NCI-H2227 (cell line): ENCODE measurements around the gene FMN1.
A peak's percentile ranks its signal among the peaks of the same experiment; 100 is the strongest.
"Not testable (repeated sequence)": the region's sequence is repeated elsewhere in the genome, so short reads cannot be mapped to it uniquely, and the experiment has no call there.

Source experiments
- DNase-seq: peaks from one replicate; lab custom pipeline; 2025; ENCODE audit not compliant: unreplicated experiment; lab: John Stamatoyannopoulos, UW

The FMN1 gene

DNA sequence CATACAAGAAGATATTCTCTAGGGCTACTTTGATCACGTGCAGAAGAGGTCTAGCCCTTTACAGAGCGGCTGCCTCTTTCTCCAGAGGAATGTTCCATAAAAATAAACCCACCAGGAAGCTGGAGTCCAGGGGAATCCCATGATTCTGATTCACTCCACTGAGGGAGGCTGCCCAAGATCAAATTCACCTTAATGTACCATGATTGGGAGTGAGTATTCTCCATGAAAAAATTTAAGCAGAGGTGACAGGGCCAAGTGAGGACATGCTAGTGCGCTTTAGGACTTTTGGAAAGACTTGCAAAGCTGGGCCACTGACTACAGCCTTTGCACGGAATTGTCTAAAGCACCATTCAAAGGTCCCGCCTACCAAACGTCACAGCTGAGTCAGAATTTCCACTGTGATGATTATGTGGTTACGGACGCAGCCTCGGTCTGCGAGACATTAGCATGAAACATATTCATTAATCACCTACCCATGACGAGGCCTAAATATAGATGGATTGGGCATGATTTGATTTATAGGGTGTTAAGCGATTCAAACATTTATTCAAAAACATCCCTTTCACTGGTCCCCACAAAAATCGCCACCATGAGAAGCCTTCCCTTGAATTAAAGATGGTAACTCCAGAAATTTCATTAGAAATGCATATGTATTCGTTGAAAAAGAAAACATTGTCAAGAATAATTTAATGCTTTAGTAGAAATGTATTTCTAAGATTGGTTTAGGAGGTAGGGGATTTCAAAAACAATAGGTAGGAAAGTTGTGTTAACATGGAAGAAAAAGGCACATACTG is 324.1 kb downstream of the FMN1 start:
- DNase-seq, result no peak

DNA sequence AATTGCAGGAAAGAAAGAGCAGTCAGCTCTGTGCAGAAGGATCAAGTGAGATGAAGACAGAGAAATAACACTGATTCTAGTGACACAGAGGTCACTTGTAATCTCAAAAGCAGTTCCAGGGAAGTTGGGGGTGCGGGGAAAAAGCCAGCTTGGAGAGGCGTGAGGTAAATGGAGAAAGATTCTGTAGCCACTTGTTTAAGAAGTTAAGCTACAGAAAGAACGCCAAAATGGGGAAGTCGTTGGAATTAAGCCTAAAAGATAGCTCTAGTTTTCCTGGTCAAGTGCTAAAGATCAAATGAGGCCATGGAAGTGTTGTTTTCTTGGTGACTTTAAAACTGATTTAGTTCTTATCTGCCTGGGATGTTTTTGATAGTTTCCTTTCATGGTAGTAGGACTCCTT is 324.7 kb downstream of the FMN1 start:
- DNase-seq, result no peak

DNA sequence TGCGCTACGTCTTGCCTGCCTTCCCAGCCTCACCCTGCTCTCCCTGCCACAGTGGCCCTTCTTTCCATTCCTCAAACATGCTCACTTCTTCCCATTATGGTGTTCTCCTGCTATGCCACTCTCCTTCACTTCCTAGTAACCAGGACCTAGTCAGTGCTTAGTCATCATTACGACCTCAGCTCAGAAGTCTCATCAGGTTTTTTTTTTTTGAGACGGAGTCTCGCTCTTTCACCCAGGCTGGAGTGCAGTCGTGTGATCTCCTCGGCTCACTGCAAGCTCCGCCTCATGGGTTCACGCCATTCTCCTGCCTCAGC is 327.2 kb downstream of the FMN1 start:
- DNase-seq, result no peak

- no peak for DNase-seq
These were observed 327.8 kb downstream of the FMN1 start for GRCh38 chr15:32866454-32867312.

DNA sequence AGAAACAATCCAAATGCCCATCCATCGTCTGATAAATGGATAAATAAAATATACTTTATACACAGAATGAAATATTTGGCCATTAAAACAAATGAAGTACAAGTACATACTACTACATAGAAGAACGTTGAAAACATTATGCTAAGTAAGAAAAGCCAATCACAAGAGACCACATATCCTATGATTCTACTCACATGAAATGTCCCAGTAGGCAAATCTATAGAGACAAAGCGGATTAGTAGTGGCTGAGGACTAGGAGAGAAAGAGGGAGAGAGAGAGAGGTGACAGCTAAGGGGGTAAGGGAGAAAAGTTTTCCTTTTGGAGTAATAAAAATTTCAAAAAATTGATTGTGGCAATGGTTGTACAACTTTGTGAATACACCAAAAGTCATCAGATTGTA is 329.7 kb downstream of the FMN1 start:
- DNase-seq, result no peak

DNA sequence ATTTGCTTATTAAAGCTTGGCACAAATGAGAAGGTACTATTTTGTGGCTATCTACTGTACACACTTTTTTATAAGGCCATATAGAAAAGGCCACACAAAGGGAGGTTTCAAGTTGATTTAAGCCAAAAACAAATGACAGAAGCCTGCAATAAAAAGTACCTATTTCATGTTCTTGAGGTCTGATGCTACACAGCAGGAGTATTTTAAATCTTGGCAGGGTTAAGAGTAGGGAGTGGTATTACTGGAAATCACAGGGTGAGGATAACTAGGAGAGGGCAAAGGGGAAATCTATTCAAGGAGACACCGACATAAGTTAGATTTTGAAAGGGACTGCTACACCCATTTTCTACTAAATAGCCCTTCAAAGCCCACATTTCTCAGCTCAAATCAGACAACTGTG is 330.5 kb downstream of the FMN1 start:
- peak; percentile 37 for DNase-seq

DNA sequence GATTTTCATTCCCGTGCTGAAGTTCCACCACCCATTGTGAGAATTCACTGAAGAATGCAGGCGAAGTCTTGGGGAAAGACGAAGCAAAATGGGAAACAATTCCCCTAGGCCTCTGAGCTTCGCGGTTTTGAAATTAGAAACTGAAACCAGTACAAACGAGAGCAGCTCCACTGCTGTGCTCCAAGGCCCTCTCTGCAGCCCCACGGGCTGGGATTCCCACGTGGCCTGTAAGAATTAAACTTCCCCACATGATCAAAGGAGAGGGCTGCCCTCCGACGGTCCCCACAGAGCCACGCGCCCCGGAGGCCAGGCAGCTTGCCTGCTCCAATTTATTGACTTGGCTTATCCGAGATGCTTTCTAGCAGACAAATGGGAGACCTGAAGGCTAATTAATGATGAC is 332.8 kb downstream of the FMN1 start:
- no peak for DNase-seq

GRCh38 chr15:32861174-32861573 is 333.3 kb downstream of the FMN1 start:
- DNase-seq, result no peak

- DNase-seq, result no peak
These were observed 334.5 kb downstream of the FMN1 start for GRCh38 chr15:32859996-32860395.

DNA sequence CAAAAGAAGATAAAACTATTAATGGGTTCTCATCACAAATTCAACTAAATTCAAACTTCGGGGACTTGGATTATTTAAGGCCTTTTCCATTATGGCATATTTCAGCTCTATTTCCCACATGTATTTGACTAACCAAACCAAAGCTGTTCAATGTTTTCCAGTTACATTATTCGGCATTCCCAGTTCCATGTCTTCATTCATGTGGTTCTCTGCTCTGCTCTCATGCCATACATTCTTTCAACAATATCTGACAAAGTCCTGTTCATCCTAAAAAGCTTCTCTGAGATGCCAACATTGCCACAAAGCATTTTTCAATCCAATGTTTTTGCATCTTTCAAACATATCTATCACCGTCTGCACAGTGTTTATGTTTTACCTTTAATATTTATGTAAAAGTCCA is 335.3 kb downstream of the FMN1 start:
- no peak for DNase-seq

DNA sequence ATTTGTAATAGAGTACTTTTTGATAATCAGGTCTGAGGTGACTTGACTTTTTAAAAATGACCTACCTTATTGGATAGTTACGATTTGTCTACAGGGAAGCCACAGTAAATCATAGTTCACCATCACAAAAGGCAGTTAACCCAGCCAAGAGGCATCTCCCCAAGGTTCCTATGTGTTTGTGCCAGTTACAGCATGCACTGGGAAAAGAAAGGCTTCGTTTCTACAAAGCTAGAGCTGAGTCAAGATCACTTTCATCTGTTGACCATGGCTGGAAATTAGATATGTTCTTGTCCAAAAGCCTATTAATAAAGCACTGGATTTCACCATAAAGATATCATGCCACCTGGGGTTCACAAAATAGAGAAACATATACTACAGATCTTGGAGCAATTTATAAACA is 336.8 kb downstream of the FMN1 start:
- DNase-seq, result no peak

DNA sequence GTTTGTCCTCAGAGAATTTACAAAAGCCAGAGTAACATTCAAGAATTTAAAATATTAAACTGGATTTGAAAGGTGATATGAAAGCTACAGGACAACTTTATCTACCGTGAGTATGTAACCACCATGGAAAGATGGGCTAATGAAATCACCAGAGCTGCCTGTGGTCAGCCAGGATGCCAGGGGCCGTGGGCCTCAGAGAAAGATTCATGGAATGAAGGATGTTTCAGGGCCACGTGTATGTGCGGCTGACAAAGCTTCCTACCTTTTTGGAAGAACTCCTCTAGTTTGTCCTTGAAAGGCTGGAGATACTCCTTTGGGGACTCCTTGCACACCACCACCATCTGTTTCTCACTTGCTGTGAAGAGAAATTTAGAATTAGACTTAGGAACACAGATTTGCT is 337.8 kb downstream of the FMN1 start:
- no peak for DNase-seq

- no peak for DNase-seq
These were observed 338.6 kb downstream of the FMN1 start for GRCh38 chr15:32855942-32856341.

- DNase-seq, result no peak
These were observed 340.9 kb downstream of the FMN1 start for GRCh38 chr15:32853592-32853991.

DNA sequence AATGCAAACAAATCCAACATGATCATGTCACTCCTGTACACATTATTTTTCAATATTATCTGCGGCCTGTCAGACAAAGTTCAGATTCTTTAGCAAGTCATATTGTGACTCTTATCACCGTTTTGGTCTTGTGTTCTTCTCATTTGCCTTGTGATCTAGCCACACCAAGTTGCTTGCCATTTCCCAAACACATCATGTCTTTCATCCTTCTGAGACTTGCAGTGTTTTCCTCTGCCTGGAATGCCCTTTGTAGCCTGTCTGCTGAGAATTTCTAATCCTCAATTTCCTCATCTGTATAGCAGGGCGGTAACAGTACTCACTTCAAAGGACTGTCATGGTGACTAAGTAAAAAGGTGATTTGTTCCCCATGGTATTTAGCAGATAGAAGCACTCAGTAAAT is 341.7 kb downstream of the FMN1 start:
- no peak for DNase-seq

- no peak for DNase-seq
These were observed 342.5 kb downstream of the FMN1 start for GRCh38 chr15:32852017-32852416.

DNA sequence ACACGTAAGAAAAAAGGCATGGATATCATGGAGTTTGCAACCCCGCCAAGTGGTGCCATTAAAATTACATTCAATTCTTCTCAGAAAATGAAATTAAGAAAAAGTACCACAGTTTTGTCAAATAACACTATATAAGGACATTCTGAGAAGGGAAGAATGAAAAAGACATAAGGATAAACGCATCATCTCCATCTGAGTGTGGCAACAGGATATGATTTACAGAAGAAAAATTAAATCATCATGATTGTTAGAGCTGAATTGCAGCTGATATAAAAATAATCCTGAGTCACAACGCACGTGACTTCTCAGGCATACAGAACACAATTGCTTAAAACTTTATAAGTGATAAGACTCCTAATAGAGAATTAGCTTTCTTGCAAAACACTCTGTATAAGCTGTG is 342.9 kb downstream of the FMN1 start:
- DNase-seq, result no peak

GRCh38 chr15:32849769-32850668 is 344.5 kb downstream of the FMN1 start:
- no peak for DNase-seq

DNA sequence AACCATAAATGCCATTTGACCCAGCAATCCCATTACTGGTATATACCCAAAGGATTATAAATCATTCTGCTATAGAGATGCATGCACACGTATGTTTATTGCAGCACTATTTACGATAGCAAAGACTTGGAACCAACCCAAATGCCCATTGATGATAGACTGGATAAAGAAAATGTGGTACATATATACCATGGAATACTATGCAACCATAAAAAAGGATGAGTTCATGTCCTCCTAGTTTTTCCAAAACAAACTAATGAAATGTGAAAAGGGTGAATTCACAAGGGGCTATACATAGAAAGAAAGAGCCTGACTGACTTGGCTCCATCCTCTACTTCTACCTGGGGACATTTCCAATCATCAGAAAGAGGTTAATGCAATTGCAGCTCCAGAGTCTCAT is 347.8 kb downstream of the FMN1 start:
- DNase-seq, result not testable (repeated sequence)

GRCh38 chr15:32844118-32844711 is 350.3 kb downstream of the FMN1 start:
- peak; percentile 5 for DNase-seq

DNA sequence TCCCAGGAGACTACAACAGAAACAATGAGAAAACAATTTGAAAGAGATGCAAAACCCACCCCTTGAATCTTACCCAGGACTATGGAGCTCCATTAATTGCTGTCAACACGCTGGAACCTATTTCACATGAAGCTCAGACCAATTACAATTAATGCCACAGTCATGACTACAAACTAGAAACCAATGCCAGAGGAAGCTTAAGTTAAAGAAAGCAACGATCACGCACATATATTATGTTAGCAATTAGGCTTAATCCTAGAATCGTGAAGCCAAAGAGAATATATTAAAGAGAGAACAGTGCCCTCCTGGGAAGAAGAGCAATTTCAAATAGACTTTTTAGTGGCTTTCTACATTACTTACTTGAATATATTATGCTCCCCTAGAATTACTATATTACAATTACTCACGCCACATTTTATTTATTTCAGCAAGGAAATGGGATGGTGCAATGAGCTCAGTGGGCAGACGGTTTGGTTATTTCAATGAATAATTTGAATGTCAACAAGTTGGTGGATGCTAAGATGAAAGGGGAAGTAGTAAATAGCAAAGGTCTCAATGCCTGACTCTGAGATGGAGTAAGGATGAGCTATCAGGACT is 351.2 kb downstream of the FMN1 start:
- DNase-seq, result no peak
